Measurements from ENCODE around the gene SYNDIG1. TPM values are rescaled to one million over a fixed set of nuclear protein-coding genes. Genes with fewer than 3 reads are reported as not detected.

SYNDIG1 gene
- polyA plus RNA-seq, 1 experiment, result not detected

GRCh38 chr20:24658920-24659660, 189.7 kb downstream of the SYNDIG1 start:
- CTCF ChIA-PET, result no interaction called here
- TF ChIP-seq CTCF (IDR thresholded peaks at IDR 0.05; ENCODE audit: low read depth, low read length), result no peak
- DNase-seq (ENCODE audit: low read depth, low spot score), result no peak
- H3K9me3 ChIP-seq (ENCODE audit: control insufficient read depth, insufficient read depth, low read length), result no peaks in the 10 kb centered on the region; the same call in 1 of the 2 replicates
- no peak overlapping the region for H3K27ac ChIP-seq (ENCODE audit: low read depth, low read length)
- peaks cover 3% of the 10 kb centered on the region for H3K27me3 ChIP-seq (ENCODE audit: control insufficient read depth, insufficient read depth, low read length)
- POLR2A ChIA-PET, result no interaction called here
- H3K4me3 ChIP-seq (ENCODE audit: low read depth, low read length), result no peak overlapping the region

GRCh38 chr20:24659835-24660234, 190.4 kb downstream of the SYNDIG1 start:
- Histone ChIP-seq H3K27ac (ENCODE audit: low read depth, low read length) (no peak overlapping the region), H3K4me3 (ENCODE audit: low read depth, low read length) (no peak overlapping the region), H3K9me3 (ENCODE audit: control insufficient read depth, insufficient read depth, low read length) (no peaks in the 10 kb centered on the region; the same call in 1 of the 2 replicates), H3K27me3 (ENCODE audit: control insufficient read depth, insufficient read depth, low read length) (peaks cover 3% of the 10 kb centered on the region)
- no peak for TF ChIP-seq CTCF (IDR thresholded peaks at IDR 0.05; ENCODE audit: low read depth, low read length)
- POLR2A ChIA-PET, result no interaction called here
- no peak for DNase-seq (ENCODE audit: low read depth, low spot score)
- CTCF ChIA-PET, result no interaction called here

GRCh38 chr20:24660651-24661050, 191.2 kb downstream of the SYNDIG1 start:
- Histone ChIP-seq H3K27me3 (ENCODE audit: control insufficient read depth, insufficient read depth, low read length) (peaks cover 5% of the 10 kb centered on the region), H3K4me3 (ENCODE audit: low read depth, low read length) (no peak overlapping the region), H3K27ac (ENCODE audit: low read depth, low read length) (no peak overlapping the region), H3K9me3 (ENCODE audit: control insufficient read depth, insufficient read depth, low read length) (no peaks in the 10 kb centered on the region; the same call in 1 of the 2 replicates)
- ChIA-PET POLR2A (no interaction called here), CTCF (no interaction called here)
- DNase-seq (ENCODE audit: low read depth, low spot score), result no peak
- no peak for TF ChIP-seq CTCF (IDR thresholded peaks at IDR 0.05; ENCODE audit: low read depth, low read length)

- Histone ChIP-seq H3K27ac (ENCODE audit: low read depth, low read length) (no peak overlapping the region), H3K9me3 (ENCODE audit: control insufficient read depth, insufficient read depth, low read length) (no peaks in the 10 kb centered on the region; the same call in 1 of the 2 replicates), H3K4me3 (ENCODE audit: low read depth, low read length) (no peak overlapping the region), H3K27me3 (ENCODE audit: control insufficient read depth, insufficient read depth, low read length) (peaks cover 5% of the 10 kb centered on the region)
- no peak for TF ChIP-seq CTCF (IDR thresholded peaks at IDR 0.05; ENCODE audit: low read depth, low read length)
- POLR2A ChIA-PET, result no interaction called here
- CTCF ChIA-PET, result no interaction called here
- DNase-seq (ENCODE audit: low read depth, low spot score), result no peak
Measured at GRCh38 chr20:24661255-24661654, 191.8 kb downstream of the SYNDIG1 start.

- Histone ChIP-seq H3K4me3 (ENCODE audit: low read depth, low read length) (no peak overlapping the region), H3K27me3 (ENCODE audit: control insufficient read depth, insufficient read depth, low read length) (peaks cover 5% of the 10 kb centered on the region), H3K27ac (ENCODE audit: low read depth, low read length) (no peak overlapping the region), H3K9me3 (ENCODE audit: control insufficient read depth, insufficient read depth, low read length) (no peaks in the 10 kb centered on the region; the same call in 1 of the 2 replicates)
- ChIA-PET POLR2A (no interaction called here), CTCF (interaction anchor here (0.6 kb wide), 1 partner anchor 1321 kb away, joined by 9 read pairs; no protein-coding TSS in a partner anchor)
- TF ChIP-seq CTCF (IDR thresholded peaks at IDR 0.05; ENCODE audit: low read depth, low read length), result no peak
- DNase-seq (ENCODE audit: low read depth, low spot score), result no peak
Measured at GRCh38 chr20:24662322-24662721, 192.9 kb downstream of the SYNDIG1 start.

Measured in AG04450 (cell line).